Stimulated activated CD4-positive, alpha-beta T cell treated with anti-CD3 and anti-CD28 coated beads, Interleukin-15, amount 100 ng/mL, for 1 hour (primary cell): ENCODE data around the gene IRF8.

Source experiments
- DNase-seq, 2 donors: peaks; one replicate each; pipeline ENCODE4 v3.0.0-alpha.2; 2020; ENCODE audit warnings: low read depth in 1 of 2, low spot score in 1 of 2

The IRF8 gene

DNA sequence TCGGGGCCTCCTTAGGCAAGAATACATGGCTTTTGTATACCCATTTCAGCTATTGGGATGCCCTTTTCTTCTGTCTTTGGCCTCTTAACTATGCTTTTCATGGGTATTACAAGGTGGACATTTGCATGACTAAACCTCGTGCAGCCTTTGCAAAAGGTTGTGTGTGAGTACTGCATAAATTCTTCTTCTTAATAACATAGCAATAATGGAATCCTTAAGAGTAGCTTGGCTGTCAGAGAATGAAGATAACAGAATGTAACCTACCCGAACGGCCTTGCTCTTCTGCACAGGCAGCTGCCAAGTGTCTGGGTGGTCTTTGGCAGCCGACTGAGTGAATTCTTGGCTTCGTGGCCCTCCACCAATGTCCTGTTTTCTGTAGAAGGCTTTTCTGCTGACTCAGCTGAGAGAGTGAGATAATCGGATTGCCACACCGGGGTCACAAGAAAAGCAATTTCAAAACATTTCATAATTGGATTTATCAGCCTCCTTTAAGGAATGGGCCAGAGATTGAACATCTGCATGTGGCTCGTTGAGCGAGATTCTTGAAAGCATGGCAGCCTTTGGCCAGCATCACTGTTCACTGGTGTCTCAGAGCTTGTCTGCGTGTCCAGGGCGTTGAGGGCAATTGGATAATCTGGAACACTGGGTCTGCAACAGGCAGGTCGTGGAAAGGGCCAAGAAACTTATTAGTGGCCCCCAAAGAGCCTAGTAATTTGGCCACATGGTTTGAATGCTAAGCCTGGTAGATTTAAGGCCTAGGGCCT, 13.4 kb downstream of the IRF8 start:
- no peak for DNase-seq

DNA sequence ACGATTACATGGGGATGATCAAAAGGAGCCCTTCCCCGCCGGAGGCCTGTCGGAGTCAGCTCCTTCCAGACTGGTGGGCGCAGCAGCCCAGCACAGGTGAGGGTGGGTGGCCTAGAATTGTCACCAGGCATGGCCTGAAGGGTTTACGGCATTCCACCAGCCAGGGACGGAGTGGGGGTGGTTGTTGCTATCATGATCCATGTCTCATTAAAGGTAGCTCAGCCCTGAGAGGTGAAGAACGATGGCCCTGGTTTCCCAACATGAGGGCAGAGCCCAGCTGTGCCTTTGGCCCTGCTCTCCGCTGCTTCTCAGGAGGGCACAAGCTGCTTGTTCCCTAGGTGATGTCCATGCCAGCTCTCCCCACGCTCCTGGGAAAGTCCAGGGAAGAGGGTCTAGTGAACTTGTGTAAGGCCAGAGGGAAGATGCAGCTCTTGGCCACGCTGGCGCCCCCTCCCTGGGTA, 14.2 kb downstream of the IRF8 start:
- DNase-seq, result no peak

DNA sequence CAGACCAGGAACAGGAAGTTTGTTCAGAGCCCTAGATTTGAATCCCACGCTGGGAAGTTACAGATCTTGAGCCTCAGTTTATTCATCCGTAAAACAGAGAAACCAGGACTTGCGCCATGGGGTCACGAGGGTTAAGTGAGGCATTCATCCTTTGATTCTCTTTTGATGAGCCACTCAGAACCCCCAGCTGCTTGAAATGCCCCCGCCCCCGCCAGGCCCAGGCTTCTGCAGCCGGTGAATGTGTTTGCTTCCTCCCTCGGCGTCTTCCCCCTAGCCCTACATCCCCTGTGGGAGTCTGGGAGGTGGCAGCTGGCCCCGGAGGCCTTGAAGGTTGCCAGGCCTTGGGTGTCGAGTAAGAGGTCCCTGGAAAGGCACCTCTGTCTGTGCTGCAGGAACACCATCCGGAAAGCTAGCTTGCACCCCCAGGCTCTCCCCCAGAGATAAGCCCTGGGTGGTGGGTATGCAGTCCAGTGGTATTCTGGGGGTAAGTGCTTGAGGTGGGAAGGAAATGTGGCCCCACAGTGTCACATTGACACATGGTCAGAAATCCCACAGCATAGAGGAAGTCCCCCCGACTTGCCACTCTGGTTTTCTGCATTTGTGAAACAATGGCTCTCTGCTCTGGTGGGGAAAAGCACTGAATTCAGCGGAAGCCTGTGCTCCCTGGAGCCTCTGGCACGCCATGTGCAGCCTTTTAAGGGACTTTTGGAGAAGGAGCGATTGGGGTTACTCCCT, 14.9 kb downstream of the IRF8 start:
- no peak for DNase-seq

DNA sequence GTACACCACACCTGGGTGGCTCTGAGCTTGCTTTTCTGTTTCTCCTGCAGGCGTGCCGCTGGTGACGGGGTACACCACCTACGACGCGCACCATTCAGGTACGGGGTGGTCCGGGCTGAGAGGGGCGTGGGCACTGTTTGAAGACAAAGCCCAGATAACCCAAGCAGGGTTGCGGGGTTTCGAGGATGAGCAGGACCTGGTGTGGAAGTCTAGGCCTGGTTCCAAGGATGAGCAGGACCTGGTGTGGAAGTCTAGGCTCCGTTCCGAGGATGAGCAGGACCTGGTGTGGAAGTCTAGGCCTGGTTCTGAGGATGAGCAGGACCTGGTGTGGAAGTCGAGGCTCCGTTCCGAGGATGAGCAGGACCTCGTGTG, 15.4 kb downstream of the IRF8 start:
- no peak for DNase-seq

DNA sequence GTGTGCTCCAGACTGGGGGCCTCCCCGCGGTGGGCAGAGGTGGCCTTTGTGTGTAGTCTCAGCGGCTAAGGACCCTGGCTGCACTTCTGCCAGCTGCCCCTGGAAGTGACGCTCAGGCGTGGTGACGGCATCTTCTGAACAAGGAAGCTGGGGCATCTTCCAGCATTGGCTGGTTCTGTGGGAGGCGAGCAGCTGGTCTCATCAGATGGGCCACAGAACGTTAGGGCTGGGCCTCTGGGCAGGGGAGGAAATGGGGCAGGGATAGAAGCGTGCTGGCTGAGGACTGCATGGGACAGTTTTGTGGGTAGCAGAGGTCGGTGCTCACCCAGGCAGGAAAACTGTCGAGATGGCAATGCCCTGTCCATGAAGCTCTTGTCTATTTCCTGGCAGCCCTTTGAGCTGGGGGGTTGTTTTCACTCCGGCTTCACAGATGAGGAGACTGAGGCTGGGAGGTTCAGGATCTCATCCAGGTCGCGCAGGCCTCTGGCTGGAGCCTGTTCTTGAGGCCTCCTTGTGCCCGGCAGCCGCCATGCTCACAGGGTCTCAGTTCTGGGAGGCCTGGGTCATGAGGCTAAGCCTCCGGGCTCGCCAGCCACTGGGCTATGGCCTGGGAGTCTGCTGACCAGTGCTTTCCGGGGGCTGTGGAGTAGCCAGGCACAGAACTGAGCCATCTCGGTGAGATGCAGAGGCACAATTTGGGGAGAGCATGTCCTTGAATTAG, 16.3 kb downstream of the IRF8 start:
- DNase-seq, result no peak

DNA sequence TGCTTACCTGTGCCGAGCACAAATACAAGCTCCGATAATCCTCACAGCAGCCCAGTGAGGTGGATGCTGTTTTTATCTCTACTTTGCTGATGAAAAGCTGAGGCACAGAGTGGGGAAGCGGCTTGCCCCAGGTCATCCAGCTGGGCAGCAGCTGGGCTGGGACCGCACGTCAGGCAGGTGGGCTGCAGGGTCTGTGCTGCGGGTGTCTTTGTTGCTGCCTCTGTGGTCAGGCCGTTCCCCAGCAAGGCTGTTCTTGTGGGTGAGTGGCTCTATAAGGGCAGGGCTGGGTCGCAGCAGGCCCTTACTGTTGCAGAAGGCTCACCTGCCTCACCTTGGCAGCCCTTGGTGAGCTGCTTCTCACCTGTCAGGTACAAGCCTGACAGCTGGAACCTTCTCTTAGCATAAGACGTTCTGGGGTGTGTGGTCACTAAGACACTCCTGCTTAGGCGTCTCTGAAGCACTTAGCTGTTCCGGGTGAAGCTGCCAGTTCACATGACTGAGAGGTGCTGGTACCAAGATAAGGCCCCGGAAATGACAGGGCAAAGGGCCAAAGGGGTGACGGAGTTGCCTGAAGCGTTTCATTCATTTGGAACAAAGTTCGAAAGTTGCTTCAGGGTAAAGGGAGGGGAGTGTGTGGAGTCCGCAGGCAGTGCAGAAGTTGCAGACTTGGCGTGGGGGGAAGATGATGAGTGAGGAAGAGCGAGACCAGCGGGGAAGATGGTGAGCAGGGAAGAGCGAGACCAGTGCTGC, 17.4 kb downstream of the IRF8 start:
- no peak for DNase-seq

GRCh38 chr16:85917012-85917411, 18.1 kb downstream of the IRF8 start:
- no peak for DNase-seq

GRCh38 chr16:85917959-85918358, 19.0 kb downstream of the IRF8 start:
- no peak for DNase-seq

DNA sequence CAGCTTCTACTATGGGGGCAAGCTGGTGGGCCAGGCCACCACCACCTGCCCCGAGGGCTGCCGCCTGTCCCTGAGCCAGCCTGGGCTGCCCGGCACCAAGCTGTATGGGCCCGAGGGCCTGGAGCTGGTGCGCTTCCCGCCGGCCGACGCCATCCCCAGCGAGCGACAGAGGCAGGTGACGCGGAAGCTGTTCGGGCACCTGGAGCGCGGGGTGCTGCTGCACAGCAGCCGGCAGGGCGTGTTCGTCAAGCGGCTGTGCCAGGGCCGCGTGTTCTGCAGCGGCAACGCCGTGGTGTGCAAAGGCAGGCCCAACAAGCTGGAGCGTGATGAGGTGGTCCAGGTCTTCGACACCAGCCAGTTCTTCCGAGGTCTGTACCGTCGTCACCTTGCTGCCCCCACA, 19.5 kb downstream of the IRF8 start:
- no peak for DNase-seq

- DNase-seq, result no peak
Observed at GRCh38 chr16:85919271-85920267, 20.6 kb downstream of the IRF8 start.

- DNase-seq, result no peak
Observed at GRCh38 chr16:85921026-85921425, 22.1 kb downstream of the IRF8 start.

- no peak for DNase-seq
Observed at GRCh38 chr16:85923153-85924021, 24.4 kb downstream of the IRF8 start.

DNA sequence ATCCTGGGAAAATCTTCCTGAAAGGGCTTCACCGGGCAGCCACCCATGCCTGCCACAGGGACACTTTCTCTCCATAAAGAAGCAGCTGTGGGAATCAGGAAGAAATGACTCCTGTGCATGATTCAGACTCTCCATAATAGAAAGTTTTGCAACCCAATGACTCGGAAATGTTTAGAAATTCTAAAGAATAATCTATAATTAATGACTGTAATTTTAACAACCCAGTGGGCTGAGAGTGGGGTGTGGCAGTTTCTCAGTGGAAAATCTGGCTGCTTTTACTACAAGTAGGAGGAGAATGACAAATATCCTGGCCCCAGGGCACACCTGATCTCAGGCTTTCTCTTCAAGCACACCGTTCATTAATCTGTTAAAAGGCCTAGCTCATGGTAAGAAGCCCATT, 25.7 kb downstream of the IRF8 start:
- no peak for DNase-seq

DNA sequence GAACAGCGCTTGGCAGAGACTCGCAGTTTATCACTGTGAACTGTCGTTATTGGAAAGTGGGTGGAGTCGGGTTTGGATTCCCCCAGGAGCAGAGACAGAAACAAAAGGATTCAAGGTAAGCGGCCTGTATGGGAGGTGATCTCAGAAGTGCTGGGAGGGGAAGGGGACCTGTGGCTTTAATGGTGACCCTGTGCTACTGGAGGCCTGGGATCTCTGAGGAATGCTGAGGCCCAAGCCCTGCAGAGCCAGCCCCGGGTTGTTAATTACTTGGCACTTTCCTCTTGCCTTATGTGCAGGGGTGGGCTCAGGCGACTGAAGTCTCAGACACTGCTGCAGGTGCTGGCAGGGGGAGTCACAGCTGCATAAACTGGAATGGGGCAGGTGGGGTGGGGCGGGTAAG, 27.4 kb downstream of the IRF8 start:
- DNase-seq, result no peak

DNA sequence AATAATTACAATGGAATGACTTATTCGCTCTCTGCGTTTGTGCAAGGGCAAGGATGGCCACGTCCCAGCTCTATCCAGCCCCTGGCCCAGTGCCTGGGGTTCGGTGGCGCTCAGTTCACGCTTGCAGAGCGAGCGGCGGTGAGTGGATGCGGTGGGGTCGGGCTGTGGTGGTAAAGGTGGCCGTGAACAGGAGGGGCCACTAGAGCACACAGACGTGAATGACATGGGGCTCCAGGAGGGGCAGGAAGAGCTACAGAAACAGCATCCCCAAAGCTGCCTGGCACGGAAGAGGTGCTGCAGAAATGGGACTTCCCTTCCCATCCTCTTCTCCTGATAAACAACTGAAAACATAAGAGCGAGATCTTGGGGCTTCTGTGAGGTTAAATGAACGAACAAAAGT, 28.4 kb downstream of the IRF8 start:
- no peak for DNase-seq

GRCh38 chr16:85927959-85928358, 29.0 kb downstream of the IRF8 start:
- no peak for DNase-seq

- no peak for DNase-seq
Observed at GRCh38 chr16:85928401-85928820, 29.4 kb downstream of the IRF8 start.

DNA sequence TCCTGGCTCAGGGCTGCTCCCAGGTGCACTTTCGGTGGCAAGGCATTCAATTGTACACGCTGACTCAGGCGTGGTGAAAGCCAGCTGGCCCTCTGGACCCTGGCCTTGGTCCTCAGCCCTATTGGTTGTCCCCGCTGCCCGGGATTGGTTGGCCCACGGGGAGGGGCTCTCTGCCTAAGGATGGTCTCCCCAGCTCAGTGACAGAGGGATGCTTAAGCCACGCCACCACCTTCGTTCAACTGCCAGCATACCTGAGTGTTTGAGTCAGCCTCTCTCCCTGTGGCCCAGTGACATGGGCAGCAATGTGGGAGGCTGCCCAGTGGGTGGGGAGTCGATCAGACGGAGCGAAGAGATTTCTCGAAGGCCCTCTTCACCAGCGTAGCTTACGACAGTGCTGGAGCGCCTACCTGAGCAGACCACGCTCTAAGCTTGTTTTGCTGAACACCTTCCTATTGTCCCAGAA, 30.3 kb downstream of the IRF8 start:
- no peak for DNase-seq

GRCh38 chr16:85930301-85930700, 31.3 kb downstream of the IRF8 start:
- DNase-seq, result no peak
